Measurements from ENCODE around the gene SYNRG. TPM values are rescaled to one million over a fixed set of nuclear protein-coding genes. Genes with fewer than 3 reads are reported as not detected.

Gene SYNRG
- total and polyA plus RNA-seq, 4 donors: 5.9 to 67.4 (median 22.3) TPM

- Histone ChIP-seq H3K27me3 (ENCODE audit: control insufficient read depth in 3 of 3, insufficient read depth in 3 of 3, low read length in 2 of 3) (no peaks in the 10 kb centered on the region), H3K27ac (ENCODE audit: low read depth in 1 of 2, low read length in 1 of 2) (no peak overlapping the region), H3K9me3 (ENCODE audit: control insufficient read depth in 4 of 4, insufficient read depth in 3 of 4, low read length in 3 of 4) (no peaks in the 10 kb centered on the region), H3K4me1 (ENCODE audit: control insufficient read depth in 5 of 5, insufficient read depth in 5 of 5, low read length in 5 of 5) (peaks cover 0 to 14% (median 8%) of the 10 kb centered on the region in 5 donors), H3K9ac (ENCODE audit: insufficient read depth in 1 of 2, low read length in 2 of 2) (no peak overlapping the region), H3K36me3 (ENCODE audit: control insufficient read depth in 4 of 4, insufficient read depth in 4 of 4, low read length in 4 of 4) (peaks cover 13 to 16% (median 14%) of the 10 kb centered on the region in 4 donors), H3K4me3 (no peak overlapping the region)
- ATAC-seq (ENCODE audit: insufficient read depth, low FRiP score) (no peak), DNase-seq (no peak)
- no peak for TF ChIP-seq CTCF (IDR thresholded peaks at IDR 0.05; ENCODE audit: control extremely low read depth, extremely low read depth)
- 92 to 96% methylated on average over 2 of the region's 2 CpGs for WGBS, 2 donors
These were observed 128.8 kb downstream of the SYNRG start for GRCh38 chr17:37480427-37480826.

- Histone ChIP-seq H3K27me3 (ENCODE audit: control insufficient read depth in 3 of 3, insufficient read depth in 3 of 3, low read length in 2 of 3) (no peaks in the 10 kb centered on the region), H3K4me3 (no peak overlapping the region)
- no peak for ATAC-seq (ENCODE audit: insufficient read depth, low FRiP score)
These were observed 130.2 kb downstream of the SYNRG start for GRCh38 chr17:37479025-37479424.

GRCh38 chr17:37478187-37478586 is 131.0 kb downstream of the SYNRG start:
- peaks cover 13 to 30% (median 22%) of the 10 kb centered on the region in 4 donors for H3K36me3 ChIP-seq (ENCODE audit: control insufficient read depth in 4 of 4, insufficient read depth in 4 of 4, low read length in 4 of 4)
- no peak overlapping the region for H3K4me3 ChIP-seq
- DNase-seq (no peak), ATAC-seq (ENCODE audit: insufficient read depth, low FRiP score) (no peak)
- WGBS, 2 donors: 58 to 77% methylated on average over 2 of the region's 2 CpGs
- H3K27ac ChIP-seq (ENCODE audit: low read depth in 1 of 2, low read length in 1 of 2): no peak overlapping the region
- no peaks in the 10 kb centered on the region for H3K9me3 ChIP-seq (ENCODE audit: control insufficient read depth in 4 of 4, insufficient read depth in 3 of 4, low read length in 3 of 4)
- no peaks in the 10 kb centered on the region for H3K27me3 ChIP-seq (ENCODE audit: control insufficient read depth in 3 of 3, insufficient read depth in 3 of 3, low read length in 2 of 3)
- peaks cover 0 to 12% (median 3%) of the 10 kb centered on the region in 5 donors for H3K4me1 ChIP-seq (ENCODE audit: control insufficient read depth in 5 of 5, insufficient read depth in 5 of 5, low read length in 5 of 5)
- TF ChIP-seq CTCF (IDR thresholded peaks at IDR 0.05; ENCODE audit: control extremely low read depth, extremely low read depth): no peak
- H3K9ac ChIP-seq (ENCODE audit: insufficient read depth in 1 of 2, low read length in 2 of 2): no peak overlapping the region

More at GRCh38 chr17:37479025-37479424, 130.2 kb downstream of the SYNRG start:
- Histone ChIP-seq H3K9ac (ENCODE audit: insufficient read depth in 1 of 2, low read length in 2 of 2) (no peak overlapping the region), H3K9me3 (ENCODE audit: control insufficient read depth in 4 of 4, insufficient read depth in 3 of 4, low read length in 3 of 4) (no peaks in the 10 kb centered on the region), H3K36me3 (ENCODE audit: control insufficient read depth in 4 of 4, insufficient read depth in 4 of 4, low read length in 4 of 4) (peaks cover 13 to 22% (median 20%) of the 10 kb centered on the region in 4 donors), H3K4me1 (ENCODE audit: control insufficient read depth in 5 of 5, insufficient read depth in 5 of 5, low read length in 5 of 5) (peaks cover 0 to 14% (median 8%) of the 10 kb centered on the region in 5 donors), H3K27ac (ENCODE audit: low read depth in 1 of 2, low read length in 1 of 2) (no peak overlapping the region)
- WGBS, 2 donors: 95 to 100% methylated on average over 1 of the region's 1 CpG
- no peak for TF ChIP-seq CTCF (IDR thresholded peaks at IDR 0.05; ENCODE audit: control extremely low read depth, extremely low read depth)
- DNase-seq: no peak

Measured in lung (tissue), 12 donors.